ENCODE measurements around the gene DYNC1H1. TPM values are rescaled to one million over a fixed set of nuclear protein-coding genes. Genes with fewer than 3 reads are reported as not detected.

Gene DYNC1H1
- total RNA-seq, 1 donor from 2014 or later, result 277 TPM

DNA sequence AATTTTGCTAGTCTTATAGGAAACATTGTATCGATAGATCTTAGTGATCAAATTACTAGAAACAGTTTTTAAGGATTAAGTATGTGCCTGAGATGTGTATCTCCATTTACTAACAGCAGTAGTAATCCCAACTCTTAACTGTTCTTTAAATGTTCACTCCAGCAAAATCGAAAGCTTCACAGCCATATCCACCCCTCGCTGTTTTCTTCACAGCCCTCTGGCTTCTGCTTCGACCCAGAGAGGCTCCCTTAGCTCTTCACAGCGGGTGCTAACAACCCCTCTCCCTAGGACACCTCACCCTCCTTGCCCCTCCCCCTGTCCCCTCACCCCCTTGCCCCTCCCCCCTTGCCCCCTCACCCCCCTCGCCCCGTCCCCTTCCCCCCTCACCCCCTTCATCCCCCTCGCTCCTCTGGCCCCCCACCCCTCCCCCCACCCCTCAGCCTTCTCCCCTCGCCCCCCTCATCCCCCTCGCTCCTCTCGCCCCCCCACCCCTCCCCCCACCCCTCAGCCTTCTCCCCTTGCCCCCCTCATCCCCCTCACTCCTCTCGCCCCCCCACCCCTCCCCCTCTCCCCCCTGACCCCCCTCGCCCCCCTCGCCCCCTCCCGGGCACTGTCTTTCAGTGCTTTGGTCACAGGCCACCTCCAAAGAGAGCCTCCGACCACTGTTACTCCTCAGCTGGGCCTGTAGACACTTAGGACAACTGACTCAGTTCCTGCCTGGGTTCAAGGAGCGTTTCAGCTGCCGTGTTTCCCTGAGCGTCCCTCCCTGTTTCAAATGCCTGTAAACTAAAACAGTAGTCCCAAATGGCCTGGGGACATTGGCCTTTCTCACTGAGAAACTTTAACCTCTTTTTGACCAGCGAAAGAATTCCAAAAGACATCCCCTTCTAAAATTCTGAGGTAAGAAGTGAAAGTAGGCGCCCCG lies 46.0 kb upstream of the DYNC1H1 start:
- TF ChIP-seq, protein P1, sequence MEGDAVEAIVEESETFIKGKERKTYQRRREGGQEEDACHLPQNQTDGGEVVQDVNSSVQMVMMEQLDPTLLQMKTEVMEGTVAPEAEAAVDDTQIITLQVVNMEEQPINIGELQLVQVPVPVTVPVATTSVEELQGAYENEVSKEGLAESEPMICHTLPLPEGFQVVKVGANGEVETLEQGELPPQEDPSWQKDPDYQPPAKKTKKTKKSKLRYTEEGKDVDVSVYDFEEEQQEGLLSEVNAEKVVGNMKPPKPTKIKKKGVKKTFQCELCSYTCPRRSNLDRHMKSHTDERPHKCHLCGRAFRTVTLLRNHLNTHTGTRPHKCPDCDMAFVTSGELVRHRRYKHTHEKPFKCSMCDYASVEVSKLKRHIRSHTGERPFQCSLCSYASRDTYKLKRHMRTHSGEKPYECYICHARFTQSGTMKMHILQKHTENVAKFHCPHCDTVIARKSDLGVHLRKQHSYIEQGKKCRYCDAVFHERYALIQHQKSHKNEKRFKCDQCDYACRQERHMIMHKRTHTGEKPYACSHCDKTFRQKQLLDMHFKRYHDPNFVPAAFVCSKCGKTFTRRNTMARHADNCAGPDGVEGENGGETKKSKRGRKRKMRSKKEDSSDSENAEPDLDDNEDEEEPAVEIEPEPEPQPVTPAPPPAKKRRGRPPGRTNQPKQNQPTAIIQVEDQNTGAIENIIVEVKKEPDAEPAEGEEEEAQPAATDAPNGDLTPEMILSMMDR (IDR thresholded peaks at IDR 0.05; ENCODE audit: insufficient read depth, low read length, severe bottlenecking), result no peak
- FAIRE-seq (no peak), DNase-seq (ENCODE audit: low read depth) (no peak)
- no peaks in the 10 kb centered on the region for H3K27me3 ChIP-seq (ENCODE audit: control insufficient read depth, insufficient read depth, low read length)
- peaks cover 4% of the 10 kb centered on the region for H3K36me3 ChIP-seq (ENCODE audit: control insufficient read depth, insufficient read depth, low read length)
- H3K4me3 ChIP-seq (ENCODE audit: low read depth, low read length), result no peak overlapping the region

DNA sequence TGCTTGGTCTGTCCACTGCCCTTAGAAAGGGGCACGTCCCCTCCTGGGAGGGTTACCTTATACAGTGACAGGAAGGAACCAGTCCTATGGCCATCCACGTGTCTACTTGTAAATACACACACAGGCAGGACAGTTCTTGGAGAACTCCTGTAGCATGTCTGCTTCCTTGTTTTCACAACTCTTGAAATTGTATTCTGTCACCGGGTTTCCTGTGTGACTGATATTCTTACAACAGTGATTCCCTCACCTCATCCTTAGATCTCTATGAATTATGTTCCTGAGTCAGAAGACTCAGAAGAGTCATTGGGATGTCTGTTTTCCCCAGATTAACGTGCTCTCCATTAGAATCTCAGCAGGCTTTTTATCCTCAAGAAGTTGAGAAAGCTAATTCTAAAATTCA lies 44.1 kb upstream of the DYNC1H1 start:
- Histone ChIP-seq H3K36me3 (ENCODE audit: control insufficient read depth, insufficient read depth, low read length) (peaks cover 2% of the 10 kb centered on the region), H3K27me3 (ENCODE audit: control insufficient read depth, insufficient read depth, low read length) (no peaks in the 10 kb centered on the region), H3K4me3 (ENCODE audit: low read depth, low read length) (no peak overlapping the region)
- TF ChIP-seq, protein P1 (IDR thresholded peaks at IDR 0.05; ENCODE audit: insufficient read depth, low read length, severe bottlenecking), result no peak
- no peak for DNase-seq (ENCODE audit: low read depth)
- no peak for FAIRE-seq

DNA sequence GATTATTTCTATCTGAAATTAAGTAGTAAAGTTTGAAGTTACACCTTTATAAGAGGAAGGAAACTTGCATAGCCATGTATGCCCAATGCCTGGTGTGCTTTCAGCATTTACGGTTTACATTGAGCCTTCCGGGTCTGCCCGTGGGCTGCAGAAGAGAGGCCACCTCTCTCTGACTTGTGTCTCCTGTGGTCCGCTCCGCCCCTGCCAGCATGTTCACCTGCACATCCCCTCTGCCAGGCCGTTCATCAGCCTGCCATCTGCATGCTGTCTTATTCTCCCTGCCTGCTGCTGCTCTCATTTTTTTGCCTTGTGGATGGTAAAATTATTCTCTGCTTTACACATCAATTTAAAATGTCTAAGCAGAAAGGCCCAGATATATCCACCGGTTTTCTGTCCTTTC lies 41.5 kb upstream of the DYNC1H1 start:
- Histone ChIP-seq H3K4me3 (ENCODE audit: low read depth, low read length) (no peak overlapping the region), H3K36me3 (ENCODE audit: control insufficient read depth, insufficient read depth, low read length) (peaks cover 2% of the 10 kb centered on the region), H3K27me3 (ENCODE audit: control insufficient read depth, insufficient read depth, low read length) (no peaks in the 10 kb centered on the region)
- FAIRE-seq (no peak), DNase-seq (ENCODE audit: low read depth) (no peak)
- TF ChIP-seq, protein P1 (IDR thresholded peaks at IDR 0.05; ENCODE audit: insufficient read depth, low read length, severe bottlenecking), result no peak

DNA sequence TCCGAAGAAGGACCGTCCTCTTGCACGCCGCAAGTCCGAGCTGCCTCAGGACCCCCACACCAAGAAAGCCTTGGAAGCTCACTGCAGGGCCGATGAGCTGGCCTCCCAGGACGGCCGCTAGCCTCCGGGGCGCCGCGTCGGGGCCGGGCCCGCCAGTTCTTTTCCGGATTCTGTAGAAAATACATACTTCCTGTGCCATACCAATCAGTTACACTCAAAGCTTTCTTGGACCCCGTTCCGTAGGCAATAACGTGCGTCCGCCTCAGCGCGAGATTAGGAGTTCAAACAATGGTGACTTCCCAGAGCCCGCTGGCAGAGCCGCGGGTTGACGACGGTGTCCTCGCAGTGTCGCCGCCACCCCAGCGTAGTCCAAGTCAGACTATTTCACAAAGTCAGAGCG lies 39.2 kb upstream of the DYNC1H1 start:
- TF ChIP-seq, protein P1 (IDR thresholded peaks at IDR 0.05; ENCODE audit: insufficient read depth, low read length, severe bottlenecking), result no peak
- no peak for DNase-seq (ENCODE audit: low read depth)
- no peak for FAIRE-seq
- H3K27me3 ChIP-seq (ENCODE audit: control insufficient read depth, insufficient read depth, low read length), result no peaks in the 10 kb centered on the region
- no peak overlapping the region for H3K4me3 ChIP-seq (ENCODE audit: low read depth, low read length)
- H3K36me3 ChIP-seq (ENCODE audit: control insufficient read depth, insufficient read depth, low read length), result peaks cover 5% of the 10 kb centered on the region

DNA sequence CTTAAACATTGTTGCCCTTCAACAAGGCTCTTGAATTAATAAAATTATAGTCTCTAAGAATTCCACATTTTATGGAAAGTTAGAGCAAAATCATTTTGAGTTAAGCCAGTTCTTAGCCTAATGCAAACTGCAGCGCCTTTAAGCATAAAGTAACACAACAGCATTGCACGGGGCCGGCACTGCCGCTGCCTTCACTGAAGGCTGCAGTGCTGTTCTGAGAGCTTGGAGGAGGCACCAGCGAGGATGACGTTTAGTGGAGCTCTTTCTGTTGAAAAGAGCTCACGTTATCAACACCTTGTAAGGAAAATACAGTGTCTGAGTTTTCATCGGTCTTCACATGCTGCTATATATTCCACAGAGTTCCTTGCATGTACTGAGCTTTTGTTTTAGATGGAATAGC lies 38.3 kb upstream of the DYNC1H1 start:
- TF ChIP-seq, protein P1 (IDR thresholded peaks at IDR 0.05; ENCODE audit: insufficient read depth, low read length, severe bottlenecking), result no peak
- Histone ChIP-seq H3K36me3 (ENCODE audit: control insufficient read depth, insufficient read depth, low read length) (peaks cover 5% of the 10 kb centered on the region), H3K27me3 (ENCODE audit: control insufficient read depth, insufficient read depth, low read length) (no peaks in the 10 kb centered on the region), H3K4me3 (ENCODE audit: low read depth, low read length) (no peak overlapping the region)
- FAIRE-seq (no peak), DNase-seq (ENCODE audit: low read depth) (no peak)

All from bronchial epithelial cell (primary cell).